ENCODE measurements around the gene FOXO1.

DNA sequence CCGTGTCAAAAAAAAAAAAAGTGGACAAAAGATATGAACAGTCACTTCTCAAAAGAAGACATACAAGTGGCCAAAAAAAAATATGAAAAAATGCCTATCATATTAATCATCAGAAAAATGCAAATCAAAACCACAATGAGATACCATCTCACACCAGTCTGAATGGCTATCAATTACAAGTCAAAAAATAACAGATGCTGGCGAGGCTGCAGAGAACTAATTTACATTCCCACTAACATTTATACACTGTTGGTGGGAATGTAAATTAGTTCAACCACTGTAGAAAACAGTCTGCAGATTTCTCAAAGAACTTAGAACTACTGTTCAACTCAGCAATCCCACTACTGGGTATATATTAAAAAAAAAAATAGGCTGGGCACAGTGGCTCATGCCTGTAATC, 26.5 kb upstream of the FOXO1 start:
- TF ChIP-seq POLR2A (IDR thresholded peaks at IDR 0.05): no peak
- TF ChIP-seq, protein P1, sequence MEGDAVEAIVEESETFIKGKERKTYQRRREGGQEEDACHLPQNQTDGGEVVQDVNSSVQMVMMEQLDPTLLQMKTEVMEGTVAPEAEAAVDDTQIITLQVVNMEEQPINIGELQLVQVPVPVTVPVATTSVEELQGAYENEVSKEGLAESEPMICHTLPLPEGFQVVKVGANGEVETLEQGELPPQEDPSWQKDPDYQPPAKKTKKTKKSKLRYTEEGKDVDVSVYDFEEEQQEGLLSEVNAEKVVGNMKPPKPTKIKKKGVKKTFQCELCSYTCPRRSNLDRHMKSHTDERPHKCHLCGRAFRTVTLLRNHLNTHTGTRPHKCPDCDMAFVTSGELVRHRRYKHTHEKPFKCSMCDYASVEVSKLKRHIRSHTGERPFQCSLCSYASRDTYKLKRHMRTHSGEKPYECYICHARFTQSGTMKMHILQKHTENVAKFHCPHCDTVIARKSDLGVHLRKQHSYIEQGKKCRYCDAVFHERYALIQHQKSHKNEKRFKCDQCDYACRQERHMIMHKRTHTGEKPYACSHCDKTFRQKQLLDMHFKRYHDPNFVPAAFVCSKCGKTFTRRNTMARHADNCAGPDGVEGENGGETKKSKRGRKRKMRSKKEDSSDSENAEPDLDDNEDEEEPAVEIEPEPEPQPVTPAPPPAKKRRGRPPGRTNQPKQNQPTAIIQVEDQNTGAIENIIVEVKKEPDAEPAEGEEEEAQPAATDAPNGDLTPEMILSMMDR (IDR thresholded peaks at IDR 0.05): no peak
